H9 (cell line): Measurements from ENCODE around the gene ZBTB26. TPM values are rescaled to one million over a fixed set of nuclear protein-coding genes. Genes with fewer than 3 reads are reported as not detected.

Experiments used
- DNase-seq: peaks from one replicate; pipeline ENCODE4 v3.0.0-alpha.2; 2017
- H2AFZ ChIP-seq: one replicate; pipeline ENCODE4 v1.6.1; 2013; ENCODE audit warnings: mild to moderate bottlenecking, low read length, control low read depth, moderate library complexity
- H2AK5ac ChIP-seq: 2 replicates; pipeline ENCODE4 v1.6.1; 2013; ENCODE audit warnings: low read length, control low read depth, mixed read lengths; ENCODE audit not compliant: insufficient read length
- H2BK120ac ChIP-seq: one replicate; pipeline ENCODE4 v1.6.1; 2013; ENCODE audit warnings: low read depth, mild to moderate bottlenecking, low read length, control low read depth, inconsistent platforms; ENCODE audit not compliant: poor library complexity, severe bottlenecking
- H2BK12ac ChIP-seq: 2 replicates; pipeline ENCODE4 v1.6.1; 2013; ENCODE audit warnings: low read length, control low read depth, mixed read lengths, low read depth; ENCODE audit not compliant: insufficient read length
- H2BK15ac ChIP-seq: 2 replicates; pipeline ENCODE4 v1.6.1; 2013; ENCODE audit warnings: low read depth, low read length, control low read depth
- H2BK20ac ChIP-seq: one replicate; pipeline ENCODE4 v1.6.1; 2013; ENCODE audit warnings: low read depth, mild to moderate bottlenecking, low read length, control low read depth, inconsistent platforms; ENCODE audit not compliant: poor library complexity, severe bottlenecking
- H2BK5ac ChIP-seq: 2 replicates; pipeline ENCODE4 v1.6.1; 2013; ENCODE audit warnings: low read length, control low read depth, mixed read lengths; ENCODE audit not compliant: insufficient read length
- H3K14ac ChIP-seq: 2 replicates; pipeline ENCODE4 v1.6.1; 2013; ENCODE audit warnings: low read length, control low read depth; ENCODE audit not compliant: insufficient read depth
- H3K18ac ChIP-seq: 2 replicates; pipeline ENCODE4 v1.6.1; 2013; ENCODE audit warnings: low read depth, mild to moderate bottlenecking, mixed read lengths, low read length, control low read depth; ENCODE audit not compliant: insufficient read length
- H3K23ac ChIP-seq: 2 replicates; pipeline ENCODE4 v1.6.1; 2013; ENCODE audit warnings: low read length, control low read depth, mixed read lengths, low read depth; ENCODE audit not compliant: insufficient read length
- H3K23me2 ChIP-seq: 2 replicates; pipeline ENCODE4 v1.6.1; 2013; ENCODE audit warnings: low read depth, mild to moderate bottlenecking, mixed read lengths, low read length, control low read depth; ENCODE audit not compliant: insufficient read length, poor library complexity, severe bottlenecking
- H3K27ac ChIP-seq: 2 replicates; pipeline ENCODE4 v1.5.1; 2013; ENCODE audit warnings: low read length, control low read depth, mixed read lengths, low read depth; ENCODE audit not compliant: insufficient read length
- H3K27me3 ChIP-seq: 2 replicates; pipeline ENCODE4 v1.6.1; 2013; ENCODE audit warnings: low read length, control low read depth, inconsistent platforms; ENCODE audit not compliant: insufficient read depth
- H3K4ac ChIP-seq: 2 replicates; pipeline ENCODE4 v1.6.1; 2013; ENCODE audit warnings: low read depth, mild to moderate bottlenecking, control low read depth, inconsistent platforms, low read length, moderate library complexity
- H3K4me1 ChIP-seq: 2 replicates; pipeline ENCODE4 v1.6.1; 2013; ENCODE audit warnings: low read length, control low read depth, inconsistent platforms; ENCODE audit not compliant: insufficient read depth
- H3K4me2 ChIP-seq: 2 replicates; pipeline ENCODE4 v1.6.1; 2013; ENCODE audit warnings: low read length, control low read depth, mixed read lengths; ENCODE audit not compliant: insufficient read length, insufficient read depth
- H3K56ac ChIP-seq: 2 replicates; pipeline ENCODE4 v1.6.1; 2013; ENCODE audit warnings: low read depth, mild to moderate bottlenecking, mixed read lengths, low read length, control low read depth; ENCODE audit not compliant: insufficient read length
- H3K79me1 ChIP-seq: 2 replicates; pipeline ENCODE4 v1.6.1; 2013; ENCODE audit warnings: low read depth, mild to moderate bottlenecking, moderate library complexity, low read length, control low read depth, inconsistent platforms; ENCODE audit not compliant: insufficient read depth, poor library complexity, severe bottlenecking
- H3K79me2 ChIP-seq: 2 replicates; pipeline ENCODE4 v1.6.1; 2013; ENCODE audit warnings: low read length, control low read depth, inconsistent platforms; ENCODE audit not compliant: insufficient read depth
- H3K9ac ChIP-seq: 2 replicates; pipeline ENCODE4 v1.6.1; 2013; ENCODE audit warnings: low read length, control low read depth, mixed read lengths; ENCODE audit not compliant: insufficient read length; ENCODE audit errors: extremely low read depth
- H3K9me3 ChIP-seq: one replicate; pipeline ENCODE4 v1.6.1; 2013; ENCODE audit warnings: low read depth, low read length, inconsistent platforms; ENCODE audit not compliant: control insufficient read depth
- H3T11ph ChIP-seq: one replicate; pipeline ENCODE4 v1.6.1; 2013; ENCODE audit warnings: mild to moderate bottlenecking, low read length, control low read depth, inconsistent platforms
- H4K20me1 ChIP-seq: one replicate; pipeline ENCODE4 v1.6.1; 2013; ENCODE audit not compliant: control insufficient read depth, insufficient read length, insufficient read depth
- H4K5ac ChIP-seq: 2 replicates; pipeline ENCODE4 v1.6.1; 2013; ENCODE audit warnings: low read depth, mild to moderate bottlenecking, mixed read lengths, low read length, control low read depth; ENCODE audit not compliant: insufficient read length
- H4K8ac ChIP-seq: replicated peaks from 2 replicates; pipeline ENCODE4 v1.6.1; 2013; ENCODE audit warnings: low read length, control low read depth, mixed read lengths, low read depth; ENCODE audit not compliant: insufficient read length
- H4K91ac ChIP-seq: 2 replicates; pipeline ENCODE4 v1.6.1; 2013; ENCODE audit warnings: low read depth, mild to moderate bottlenecking, moderate library complexity, mixed read lengths, low read length, control low read depth; ENCODE audit not compliant: insufficient read length
- H3K27ac Mint-ChIP-seq, 3 experiments: 2 replicates in 2 of 3; 3 replicates in 1 of 3; pipeline ENCODE4 v1.8.0; 2020 to 2021; ENCODE audit warnings: mixed read lengths in 3 of 3, mild to moderate bottlenecking in 1 of 3, moderate library complexity in 1 of 3
- H3K27me3 Mint-ChIP-seq: 2 replicates; pipeline ENCODE4 v1.8.0; 2021; ENCODE audit warnings: low read depth, mild to moderate bottlenecking, moderate library complexity, mixed read lengths
- H3K36me3 Mint-ChIP-seq, 3 experiments: 2 replicates in 2 of 3; 3 replicates in 1 of 3; pipeline ENCODE4 v1.8.0; 2020 to 2021; ENCODE audit warnings: low read depth in 3 of 3, mixed read lengths in 3 of 3; ENCODE audit not compliant: insufficient read depth in 1 of 3
- H3K4me1 Mint-ChIP-seq, 2 experiments: 2 replicates each; pipeline ENCODE4 v1.8.0; 2020; ENCODE audit warnings: mixed read lengths in 2 of 2
- H3K4me3 Mint-ChIP-seq, 2 experiments: 2 replicates in 1 of 2; 3 replicates in 1 of 2; pipeline ENCODE4 v1.8.0; 2020 to 2021; ENCODE audit warnings: mild to moderate bottlenecking in 2 of 2, mixed read lengths in 2 of 2, moderate library complexity in 1 of 2
- H3K9me3 Mint-ChIP-seq, 2 experiments: 2 replicates in 1 of 2; 3 replicates in 1 of 2; pipeline ENCODE4 v1.8.0; 2020; ENCODE audit warnings: mild to moderate bottlenecking in 2 of 2, mixed read lengths in 2 of 2, moderate library complexity in 1 of 2
- WGBS: extraction: QIAGEN DNeasy Blood & Tissue Kit; methylation state at CpG from one replicate; pipeline ENCODE4 v1.1.7; 2013; ENCODE audit warnings: missing lambda C conversion rate, low lambda C conversion rate, mixed read lengths; ENCODE audit not compliant: insufficient read length; ENCODE audit errors: extremely low coverage; 5-methylcytosine and 5-hydroxymethylcytosine counted together
- total RNA-seq: library from RNA; stranded (reverse); gene quantifications from 2 replicates; pipeline ENCODE4 v1.2.1, GENCODE V29; 2021
- TF ChIP-seq, protein P1 (sequence below): fragments of 200-600 bp; sonication (generic); conservative IDR thresholded peaks from 3 replicates; pipeline ENCODE4 v1.8.0; 2021; ENCODE audit warnings: antibody characterized with exemption, mild to moderate bottlenecking

ZBTB26 gene
- total RNA-seq, 1 experiment from 2014 or later: 5.8 TPM

DNA sequence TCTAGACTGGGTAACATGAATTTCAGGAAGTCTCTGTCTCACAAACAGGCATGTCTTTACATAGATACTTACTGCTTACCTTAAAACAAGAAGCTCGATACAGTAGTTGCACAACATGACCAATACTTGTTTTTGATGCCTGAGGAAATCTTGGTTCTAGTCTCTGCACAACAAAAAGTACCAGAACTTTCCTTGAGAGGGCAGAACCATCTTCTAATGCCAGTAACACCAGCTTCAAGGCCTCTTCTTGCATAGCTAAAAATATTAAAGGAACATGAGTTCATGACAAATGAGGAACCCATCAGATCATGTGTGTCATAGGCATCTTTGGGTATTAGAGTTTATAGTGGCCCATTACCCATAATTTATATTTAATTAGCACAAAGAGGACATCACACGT is 48.2 kb downstream of the ZBTB26 start:
- no peak overlapping the region for H3K56ac ChIP-seq
- H4K5ac ChIP-seq: no peak overlapping the region
- H3K9me3 Mint-ChIP-seq: no peaks in the 10 kb centered on the region
- H4K20me1 ChIP-seq: no peaks in the 10 kb centered on the region
- no peaks in the 10 kb centered on the region for H3K27me3 ChIP-seq
- H3K14ac ChIP-seq: no peak overlapping the region
- TF ChIP-seq, protein P1, sequence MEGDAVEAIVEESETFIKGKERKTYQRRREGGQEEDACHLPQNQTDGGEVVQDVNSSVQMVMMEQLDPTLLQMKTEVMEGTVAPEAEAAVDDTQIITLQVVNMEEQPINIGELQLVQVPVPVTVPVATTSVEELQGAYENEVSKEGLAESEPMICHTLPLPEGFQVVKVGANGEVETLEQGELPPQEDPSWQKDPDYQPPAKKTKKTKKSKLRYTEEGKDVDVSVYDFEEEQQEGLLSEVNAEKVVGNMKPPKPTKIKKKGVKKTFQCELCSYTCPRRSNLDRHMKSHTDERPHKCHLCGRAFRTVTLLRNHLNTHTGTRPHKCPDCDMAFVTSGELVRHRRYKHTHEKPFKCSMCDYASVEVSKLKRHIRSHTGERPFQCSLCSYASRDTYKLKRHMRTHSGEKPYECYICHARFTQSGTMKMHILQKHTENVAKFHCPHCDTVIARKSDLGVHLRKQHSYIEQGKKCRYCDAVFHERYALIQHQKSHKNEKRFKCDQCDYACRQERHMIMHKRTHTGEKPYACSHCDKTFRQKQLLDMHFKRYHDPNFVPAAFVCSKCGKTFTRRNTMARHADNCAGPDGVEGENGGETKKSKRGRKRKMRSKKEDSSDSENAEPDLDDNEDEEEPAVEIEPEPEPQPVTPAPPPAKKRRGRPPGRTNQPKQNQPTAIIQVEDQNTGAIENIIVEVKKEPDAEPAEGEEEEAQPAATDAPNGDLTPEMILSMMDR: no peak
- H2BK120ac ChIP-seq: no peak overlapping the region
- no peak overlapping the region for H3K4me2 ChIP-seq
- no peak overlapping the region for H2BK5ac ChIP-seq
- H4K8ac ChIP-seq: no peak overlapping the region
- H3K27ac ChIP-seq: no peak overlapping the region
- no peak overlapping the region for H3K9ac ChIP-seq
- H3K4me1 ChIP-seq: no peaks in the 10 kb centered on the region
- no peaks in the 10 kb centered on the region for H3K9me3 ChIP-seq
- no peak for DNase-seq
- H3K79me2 ChIP-seq: no peaks in the 10 kb centered on the region
- H3K18ac ChIP-seq: no peak overlapping the region
- H2BK15ac ChIP-seq: no peak overlapping the region
- peaks cover 22 to 67% (median 49%) of the 10 kb centered on the region in 3 experiments; a peak in 6 of 7 replicates for H3K36me3 Mint-ChIP-seq
- H3K79me1 ChIP-seq: no peaks in the 10 kb centered on the region
- no peak overlapping the region for H3K23ac ChIP-seq
- no peak overlapping the region for H3T11ph ChIP-seq
- no peak overlapping the region for H3K4ac ChIP-seq
- no peak overlapping the region for H3K27ac Mint-ChIP-seq
- H2BK20ac ChIP-seq: no peak overlapping the region
- H2AFZ ChIP-seq: no peak overlapping the region
- no peaks in the 10 kb centered on the region for H3K4me1 Mint-ChIP-seq
- no peaks in the 10 kb centered on the region for H3K23me2 ChIP-seq
- H4K91ac ChIP-seq: no peak overlapping the region
- WGBS: 100% methylated on average over 1 of the region's 2 CpGs
- H3K4me3 Mint-ChIP-seq: no peak overlapping the region
- H3K27me3 Mint-ChIP-seq: no peaks in the 10 kb centered on the region; the same call in 1 of the 2 replicates
- no peak overlapping the region for H2AK5ac ChIP-seq
- no peak overlapping the region for H2BK12ac ChIP-seq
